ENCODE results near the gene VPS50.

The VPS50 gene

DNA sequence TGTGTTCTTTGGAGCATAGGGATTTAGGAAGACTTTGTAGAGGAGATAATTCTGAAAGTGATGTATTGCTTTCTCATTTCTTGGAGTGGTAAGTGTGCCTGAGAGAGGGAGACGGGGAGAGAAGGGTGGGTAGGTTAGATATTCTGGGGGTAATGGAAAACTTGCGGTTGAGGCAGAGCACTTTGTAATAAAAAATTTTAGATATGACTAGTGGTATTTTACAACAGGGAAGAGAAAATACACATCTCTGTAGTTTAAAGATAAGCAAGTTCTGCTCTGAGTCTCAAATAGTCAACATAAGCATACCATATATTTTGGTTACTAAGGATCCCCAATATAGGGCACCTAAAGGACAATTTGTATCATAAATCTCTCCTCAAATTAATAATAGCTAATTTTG is 6.6 kb downstream of the VPS50 start:
- TF ChIP-seq, protein P1, sequence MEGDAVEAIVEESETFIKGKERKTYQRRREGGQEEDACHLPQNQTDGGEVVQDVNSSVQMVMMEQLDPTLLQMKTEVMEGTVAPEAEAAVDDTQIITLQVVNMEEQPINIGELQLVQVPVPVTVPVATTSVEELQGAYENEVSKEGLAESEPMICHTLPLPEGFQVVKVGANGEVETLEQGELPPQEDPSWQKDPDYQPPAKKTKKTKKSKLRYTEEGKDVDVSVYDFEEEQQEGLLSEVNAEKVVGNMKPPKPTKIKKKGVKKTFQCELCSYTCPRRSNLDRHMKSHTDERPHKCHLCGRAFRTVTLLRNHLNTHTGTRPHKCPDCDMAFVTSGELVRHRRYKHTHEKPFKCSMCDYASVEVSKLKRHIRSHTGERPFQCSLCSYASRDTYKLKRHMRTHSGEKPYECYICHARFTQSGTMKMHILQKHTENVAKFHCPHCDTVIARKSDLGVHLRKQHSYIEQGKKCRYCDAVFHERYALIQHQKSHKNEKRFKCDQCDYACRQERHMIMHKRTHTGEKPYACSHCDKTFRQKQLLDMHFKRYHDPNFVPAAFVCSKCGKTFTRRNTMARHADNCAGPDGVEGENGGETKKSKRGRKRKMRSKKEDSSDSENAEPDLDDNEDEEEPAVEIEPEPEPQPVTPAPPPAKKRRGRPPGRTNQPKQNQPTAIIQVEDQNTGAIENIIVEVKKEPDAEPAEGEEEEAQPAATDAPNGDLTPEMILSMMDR (IDR thresholded peaks at IDR 0.05; ENCODE audit: borderline replicate concordance, control extremely low read depth, extremely low read depth, insufficient read depth, missing control alignments): no peak
- in situ Hi-C loops (cut with MboI; ENCODE audit: low sequenced_read_pairs, unreplicated experiment): no loop called here
- no peak for DNase-seq (ENCODE audit: low spot score)

DNA sequence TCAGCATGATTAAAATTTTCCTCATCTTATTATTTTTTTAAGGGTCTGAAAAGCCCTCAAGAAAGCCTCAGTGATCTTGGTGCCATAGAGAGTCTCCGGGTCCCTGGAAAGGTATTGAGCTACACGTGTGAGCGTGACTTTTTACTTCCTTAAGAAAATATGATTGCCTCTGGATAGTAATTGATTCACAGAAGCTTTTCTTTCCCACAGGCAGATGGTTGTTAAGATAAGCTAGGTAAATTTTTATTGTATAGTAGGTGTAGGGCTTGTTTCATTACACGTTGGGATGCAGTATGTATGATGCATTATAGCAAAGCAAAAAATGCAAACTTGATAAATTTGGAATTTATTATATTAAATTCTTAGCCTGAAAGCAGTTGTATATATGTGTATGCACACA is 7.7 kb downstream of the VPS50 start:
- no peak for DNase-seq (ENCODE audit: low spot score)
- in situ Hi-C loops (cut with MboI; ENCODE audit: low sequenced_read_pairs, unreplicated experiment): loop anchor here (10.0 kb wide), 1 partner anchor 315 kb away; no protein-coding TSS in a partner anchor
- TF ChIP-seq, protein P1 (IDR thresholded peaks at IDR 0.05; ENCODE audit: borderline replicate concordance, control extremely low read depth, extremely low read depth, insufficient read depth, missing control alignments): no peak

DNA sequence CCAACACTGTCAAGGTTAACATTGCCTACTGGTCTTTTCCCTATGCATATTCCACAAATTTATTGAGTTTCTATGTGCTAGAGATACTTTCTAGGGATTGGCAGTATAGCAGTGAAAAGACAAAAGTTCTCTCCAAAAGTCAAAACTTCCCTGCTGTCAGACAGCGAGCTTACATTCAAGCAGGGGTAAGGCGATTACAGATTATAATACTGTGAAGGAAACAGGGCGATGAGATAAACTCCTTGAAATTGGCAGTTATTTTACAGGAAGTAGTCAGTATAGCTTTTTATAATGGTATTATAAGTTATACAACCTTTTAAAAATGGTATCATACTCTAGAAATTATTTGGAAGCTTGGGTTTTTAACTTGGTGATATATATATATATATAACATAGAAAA is 9.9 kb downstream of the VPS50 start:
- DNase-seq (ENCODE audit: low spot score): no peak
- in situ Hi-C loops (cut with MboI; ENCODE audit: low sequenced_read_pairs, unreplicated experiment): loop anchor here (10.0 kb wide), 1 partner anchor 313 kb away; no protein-coding TSS in a partner anchor
- TF ChIP-seq, protein P1 (IDR thresholded peaks at IDR 0.05; ENCODE audit: borderline replicate concordance, control extremely low read depth, extremely low read depth, insufficient read depth, missing control alignments): no peak

DNA sequence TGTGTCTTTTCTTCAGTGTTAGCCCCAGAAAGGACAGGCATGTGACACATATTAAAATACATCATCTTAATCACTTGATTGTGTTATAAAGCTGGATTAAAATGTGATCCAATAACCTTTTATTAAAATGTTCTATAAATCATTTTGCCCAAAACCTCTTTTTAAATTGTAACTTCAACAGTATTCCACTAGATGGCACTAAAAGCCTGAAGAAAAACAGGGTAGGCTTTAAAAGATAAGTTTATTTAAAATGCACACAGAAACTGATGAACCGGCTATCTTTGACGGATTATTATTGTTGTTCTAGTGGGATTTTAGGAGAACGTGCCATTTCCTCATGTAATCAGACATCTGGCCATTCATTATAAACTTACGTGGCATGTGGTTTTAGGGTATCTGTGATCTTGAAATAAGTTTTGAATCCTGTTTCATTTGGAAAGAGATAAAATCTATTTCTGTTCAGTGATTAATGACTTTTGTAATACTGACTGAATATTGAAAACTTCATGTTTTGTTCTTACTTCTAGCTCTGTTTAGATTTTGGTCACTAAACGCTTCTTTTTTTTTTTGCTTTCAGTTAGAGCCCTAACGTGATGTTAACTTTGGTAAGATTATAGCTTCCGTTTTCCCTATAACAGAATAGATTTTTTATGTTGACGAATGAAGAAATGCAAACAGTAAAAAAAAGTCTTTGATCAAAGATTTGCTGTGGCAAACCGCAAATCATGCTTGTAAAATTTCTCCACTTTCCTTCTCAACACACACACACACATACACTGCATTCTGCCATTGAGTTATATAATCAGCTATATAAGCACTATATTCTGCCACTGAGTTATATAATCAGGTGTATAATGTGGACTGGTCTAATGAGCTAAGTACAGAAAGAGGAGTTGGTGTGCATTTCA is 13.6 kb downstream of the VPS50 start:
- TF ChIP-seq, protein P1 (IDR thresholded peaks at IDR 0.05; ENCODE audit: borderline replicate concordance, control extremely low read depth, extremely low read depth, insufficient read depth, missing control alignments): peak; percentile 11
- in situ Hi-C loops (cut with MboI; ENCODE audit: low sequenced_read_pairs, unreplicated experiment): loop anchor here (10.0 kb wide), 1 partner anchor 309 kb away; no protein-coding TSS in a partner anchor
- no peak for DNase-seq (ENCODE audit: low spot score)

DNA sequence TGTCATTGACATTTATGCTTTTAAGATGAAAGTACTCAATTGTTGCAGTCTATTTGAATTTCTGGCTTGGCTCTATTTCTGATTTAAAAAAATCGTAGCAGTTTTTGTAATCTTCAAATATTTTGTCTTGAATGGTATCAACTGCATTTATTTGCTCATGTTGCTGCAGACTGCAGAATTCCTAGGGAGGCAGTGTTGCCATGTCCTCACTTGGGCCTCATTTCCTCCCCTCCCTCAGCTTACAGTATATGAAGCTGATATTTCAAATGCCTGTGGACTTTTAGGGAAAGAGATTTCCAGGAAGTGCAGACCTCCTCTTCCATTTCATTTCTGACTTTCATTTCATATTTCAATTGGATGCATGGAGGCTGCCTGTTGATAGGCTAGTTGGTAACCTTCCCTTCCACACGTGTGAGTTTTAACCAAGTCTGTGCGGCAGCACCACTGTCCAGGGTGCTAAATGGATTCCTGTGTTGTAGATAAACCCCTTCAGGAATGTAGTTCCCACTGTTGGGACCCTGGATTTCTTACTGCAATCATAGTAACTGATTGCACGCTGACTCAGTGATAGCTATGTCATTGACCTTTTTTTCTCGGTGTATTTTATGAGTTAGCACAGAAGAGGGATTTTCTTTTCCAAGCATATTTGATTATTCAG is 17.5 kb downstream of the VPS50 start:
- in situ Hi-C loops (cut with MboI; ENCODE audit: low sequenced_read_pairs, unreplicated experiment): loop anchor here (10.0 kb wide), 1 partner anchor 305 kb away; no protein-coding TSS in a partner anchor
- TF ChIP-seq, protein P1 (IDR thresholded peaks at IDR 0.05; ENCODE audit: borderline replicate concordance, control extremely low read depth, extremely low read depth, insufficient read depth, missing control alignments): no peak
- DNase-seq (ENCODE audit: low spot score): no peak

DNA sequence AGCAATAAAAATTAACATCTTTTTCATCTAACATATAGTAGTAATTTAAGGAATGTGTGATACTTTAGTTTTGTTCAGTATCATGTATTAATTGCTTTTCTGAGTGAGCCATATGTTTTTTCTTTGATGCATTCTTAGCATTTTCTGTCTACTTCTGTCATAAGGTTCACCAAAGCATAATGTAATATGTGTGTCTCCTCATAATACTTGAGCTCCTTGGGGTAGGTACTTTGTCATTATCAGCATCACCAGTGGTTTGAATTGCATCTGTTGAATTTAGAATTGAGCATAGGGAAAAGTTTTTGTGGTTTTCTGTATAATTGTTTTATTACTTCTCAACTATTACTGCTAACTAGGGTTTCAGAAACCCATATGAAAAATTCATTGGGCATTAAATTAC is 26.5 kb downstream of the VPS50 start:
- DNase-seq (ENCODE audit: low spot score): no peak
- TF ChIP-seq, protein P1 (IDR thresholded peaks at IDR 0.05; ENCODE audit: borderline replicate concordance, control extremely low read depth, extremely low read depth, insufficient read depth, missing control alignments): no peak
- in situ Hi-C loops (cut with MboI; ENCODE audit: low sequenced_read_pairs, unreplicated experiment): no loop called here
